WERI-Rb-1 (cell line): Measurements from ENCODE around the gene STX1B.
A peak's percentile ranks its signal among the peaks of the same experiment; 100 is the strongest.

ENCODE experiments used
- DNase-seq: peaks from one replicate; pipeline ENCODE4 v3.0.0-alpha.2; 2020
- H3K27ac ChIP-seq: fragments of 250-450 bp; sonication (Bioruptor Pico); 2 replicates; pipeline ENCODE4 v1.5.1; 2020; ENCODE audit warnings: mild to moderate bottlenecking, moderate library complexity
- H3K27me3 ChIP-seq: fragments of 250-450 bp; sonication (Bioruptor Pico); 2 replicates; pipeline ENCODE4 v1.5.1; 2021; ENCODE audit warnings: mild to moderate bottlenecking, low read depth, moderate library complexity; ENCODE audit not compliant: insufficient read depth, severe bottlenecking
- H3K36me3 ChIP-seq: fragments of 250-450 bp; sonication (Bioruptor Pico); 2 replicates; pipeline ENCODE4 v1.5.1; 2020; ENCODE audit warnings: mild to moderate bottlenecking, moderate library complexity
- H3K4me3 ChIP-seq: 2 replicates; pipeline ENCODE4 v1.5.1; 2011; ENCODE audit warnings: low read depth, mild to moderate bottlenecking, control low read depth, low read length
- H3K9me3 ChIP-seq: fragments of 250-450 bp; sonication (Bioruptor Pico); 2 replicates; pipeline ENCODE4 v1.5.1; 2021; ENCODE audit warnings: mild to moderate bottlenecking, moderate library complexity; ENCODE audit not compliant: severe bottlenecking
- CTCF ChIP-seq: IDR thresholded peaks from 2 replicates; pipeline ENCODE4 v1.5.1; 2011; ENCODE audit warnings: low read depth, mild to moderate bottlenecking, control low read depth, inconsistent platforms, low read length

The STX1B gene

GRCh38 chr16:30957456-30958174, 52.8 kb downstream of the STX1B start, which contains the start of gene SETD1A:
TSS of gene SETD1A (plus strand) at chr16:30957754. CDS start at chr16:30958732, 978 bp downstream.
- DNase-seq: peak; percentile 96
- no peak for TF ChIP-seq CTCF
- Histone ChIP-seq H3K27me3 (no peaks in the 10 kb centered on the region), H3K4me3 (peak within 1 kb of the TSS; percentile 94), H3K36me3 (peaks cover 39% of the 10 kb centered on the region), H3K27ac (peak within 1 kb of the TSS; percentile 100), H3K9me3 (no peaks in the 10 kb centered on the region)

GRCh38 chr16:30956601-30957455, 53.6 kb downstream of the STX1B start:
- peak overlapping the region; percentile 94 for H3K4me3 ChIP-seq
- DNase-seq: peak; percentile 86
- no peaks in the 10 kb centered on the region for H3K9me3 ChIP-seq
- peaks cover 31% of the 10 kb centered on the region for H3K36me3 ChIP-seq
- no peaks in the 10 kb centered on the region for H3K27me3 ChIP-seq
- peak; percentile 41 for TF ChIP-seq CTCF
- peak overlapping the region; percentile 100 for H3K27ac ChIP-seq

GRCh38 chr16:30954993-30955392, 55.4 kb downstream of the STX1B start:
- Histone ChIP-seq H3K27ac (no peak overlapping the region), H3K4me3 (no peak overlapping the region), H3K36me3 (peaks cover 14% of the 10 kb centered on the region), H3K27me3 (no peaks in the 10 kb centered on the region), H3K9me3 (no peaks in the 10 kb centered on the region)
- DNase-seq: no peak
- TF ChIP-seq CTCF: no peak

GRCh38 chr16:30953511-30954124, 56.8 kb downstream of the STX1B start:
- no peak overlapping the region for H3K27ac ChIP-seq
- DNase-seq: peak; percentile 88

GRCh38 chr16:30953111-30953510, 57.3 kb downstream of the STX1B start:
- DNase-seq: no peak
- H3K36me3 ChIP-seq: no peaks in the 10 kb centered on the region
- H3K4me3 ChIP-seq: no peak overlapping the region
- H3K27me3 ChIP-seq: no peaks in the 10 kb centered on the region
- no peaks in the 10 kb centered on the region for H3K9me3 ChIP-seq
- TF ChIP-seq CTCF: no peak
- H3K27ac ChIP-seq: no peak overlapping the region

More at GRCh38 chr16:30953511-30954124, 56.8 kb downstream of the STX1B start:
- Histone ChIP-seq H3K36me3 (peaks cover under 1% of the 10 kb centered on the region), H3K4me3 (no peak overlapping the region), H3K27me3 (no peaks in the 10 kb centered on the region), H3K9me3 (no peaks in the 10 kb centered on the region)
- TF ChIP-seq CTCF: peak; percentile 97
